Fibroblast of skin of right quadriceps (primary cell): ENCODE data around the gene C16orf95.
"Not testable (repeated sequence)": the region's sequence is repeated elsewhere in the genome, so short reads cannot be mapped to it uniquely, and the experiment has no call there.

Source experiments
- DNase-seq: peaks from one replicate; pipeline ENCODE4 v3.0.0-alpha.2; 2013

C16orf95 gene

GRCh38 chr16:87346517-87347060 lies 29.4 kb upstream of the C16orf95 start:
- DNase-seq = no peak

- no peak for DNase-seq
Observed at GRCh38 chr16:87345726-87346424, 28.7 kb upstream of the C16orf95 start.

- no peak for DNase-seq
Observed at GRCh38 chr16:87344931-87345631, 27.9 kb upstream of the C16orf95 start.

- no peak for DNase-seq
Observed at GRCh38 chr16:87344165-87344930, 27.2 kb upstream of the C16orf95 start.

DNA sequence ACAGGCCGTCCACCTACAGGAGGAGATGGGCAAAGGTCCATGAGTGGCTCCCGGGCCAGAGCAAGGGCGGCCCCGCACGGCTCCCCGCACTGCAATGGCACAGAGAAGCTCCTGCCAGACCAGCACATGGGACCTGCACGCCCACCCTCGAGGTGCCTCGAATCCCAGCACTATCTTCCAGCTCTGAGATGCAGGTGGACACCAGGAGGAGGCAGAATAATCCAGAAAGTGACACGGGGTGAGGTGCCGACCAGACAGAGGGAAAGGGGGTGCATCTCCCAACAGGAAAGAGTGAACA lies 26.5 kb upstream of the C16orf95 start:
- no peak for DNase-seq

DNA sequence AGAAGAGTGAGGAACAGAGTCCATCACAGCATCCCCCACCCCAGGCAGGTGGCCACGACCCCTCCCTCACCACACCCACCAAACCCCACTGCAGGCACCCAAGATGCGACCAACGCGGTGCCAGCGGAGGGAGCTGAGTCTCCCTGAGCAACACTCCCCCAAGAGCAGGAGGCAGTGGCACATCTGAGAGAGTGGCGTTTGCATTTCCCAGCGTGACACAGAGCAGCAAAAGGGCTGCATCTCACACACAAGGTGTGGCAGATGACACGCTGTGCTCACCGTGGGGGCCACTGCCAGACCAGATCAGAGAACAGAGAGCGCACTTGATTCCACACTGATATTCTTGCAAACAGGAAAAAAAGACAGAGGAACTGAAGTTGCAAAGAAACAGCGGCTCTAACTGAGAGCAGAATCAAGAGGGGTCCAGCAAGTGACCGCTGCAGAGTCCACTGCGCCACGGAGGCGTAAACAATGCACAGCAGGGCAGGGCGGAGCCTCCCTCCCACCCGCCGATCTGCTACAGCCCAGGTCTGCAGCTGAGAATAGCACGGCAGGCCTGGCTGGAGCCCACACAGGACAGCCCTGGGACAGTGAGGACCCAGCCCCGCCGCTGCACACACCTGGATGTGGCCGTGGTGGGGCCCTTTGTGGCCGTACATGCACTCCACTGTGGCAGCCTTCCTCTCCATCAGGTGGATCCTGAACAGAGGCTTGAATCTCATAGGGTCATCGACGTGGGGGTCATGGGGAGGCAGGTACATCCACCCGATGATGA lies 26.0 kb upstream of the C16orf95 start:
- DNase-seq = no peak

GRCh38 chr16:87342504-87342903 lies 25.3 kb upstream of the C16orf95 start:
- no peak for DNase-seq

DNA sequence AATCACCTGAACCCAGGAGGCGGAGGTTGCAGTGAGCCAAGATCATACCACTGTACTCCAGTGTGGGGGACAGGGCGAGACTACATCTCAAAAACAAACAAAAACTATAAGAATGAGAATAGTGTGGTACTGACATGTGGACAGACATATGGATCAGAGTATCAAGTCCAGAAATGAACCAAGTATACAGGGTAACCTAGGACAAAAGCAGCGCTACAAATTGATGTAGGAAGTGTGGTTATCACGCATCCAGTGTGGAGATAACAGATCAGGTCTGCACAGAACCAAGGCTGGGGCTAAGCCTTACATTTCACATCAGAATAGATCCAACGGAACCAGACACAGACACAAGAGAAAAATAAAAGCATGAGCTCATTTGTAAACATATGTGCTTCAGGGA lies 23.0 kb upstream of the C16orf95 start:
- DNase-seq = no peak

- not testable (repeated sequence) for DNase-seq
Observed at GRCh38 chr16:87339724-87340105, 22.5 kb upstream of the C16orf95 start.

DNA sequence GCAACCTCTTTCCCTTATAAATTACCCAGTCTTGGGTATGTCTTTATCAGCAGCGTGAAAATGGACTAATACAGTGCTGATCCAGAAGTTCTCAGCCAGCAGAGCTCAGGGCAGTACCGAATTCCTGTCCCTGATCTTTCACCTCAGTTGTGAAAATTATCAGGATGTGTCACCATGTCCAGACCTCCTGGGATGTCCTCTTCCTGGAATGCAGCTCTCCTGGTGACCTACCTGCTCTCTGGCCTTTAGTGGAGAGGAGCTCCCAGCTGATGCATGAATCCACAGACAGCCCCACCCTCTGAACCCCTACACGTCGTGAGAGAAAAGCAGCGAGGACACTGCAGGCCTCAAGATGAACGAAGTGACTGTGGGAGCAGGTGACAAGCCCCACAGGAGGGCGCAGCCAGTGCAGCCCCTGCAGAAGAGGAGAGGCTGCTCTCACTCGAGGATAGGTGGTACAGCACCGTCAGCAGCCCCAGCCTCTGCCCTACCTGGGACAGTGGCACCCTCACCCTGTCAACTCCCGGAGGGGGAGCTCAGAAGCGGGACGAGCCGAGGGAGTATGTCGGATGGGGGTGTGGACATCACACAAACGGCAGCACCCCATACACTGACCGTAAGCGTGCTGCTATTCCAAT lies 22.0 kb upstream of the C16orf95 start:
- no peak for DNase-seq

- no peak for DNase-seq
Observed at GRCh38 chr16:87338155-87338765, 21.1 kb upstream of the C16orf95 start.

- no peak for DNase-seq
Observed at GRCh38 chr16:87337262-87337771, 20.1 kb upstream of the C16orf95 start.

GRCh38 chr16:87336434-87337240 lies 19.4 kb upstream of the C16orf95 start:
- no peak for DNase-seq

DNA sequence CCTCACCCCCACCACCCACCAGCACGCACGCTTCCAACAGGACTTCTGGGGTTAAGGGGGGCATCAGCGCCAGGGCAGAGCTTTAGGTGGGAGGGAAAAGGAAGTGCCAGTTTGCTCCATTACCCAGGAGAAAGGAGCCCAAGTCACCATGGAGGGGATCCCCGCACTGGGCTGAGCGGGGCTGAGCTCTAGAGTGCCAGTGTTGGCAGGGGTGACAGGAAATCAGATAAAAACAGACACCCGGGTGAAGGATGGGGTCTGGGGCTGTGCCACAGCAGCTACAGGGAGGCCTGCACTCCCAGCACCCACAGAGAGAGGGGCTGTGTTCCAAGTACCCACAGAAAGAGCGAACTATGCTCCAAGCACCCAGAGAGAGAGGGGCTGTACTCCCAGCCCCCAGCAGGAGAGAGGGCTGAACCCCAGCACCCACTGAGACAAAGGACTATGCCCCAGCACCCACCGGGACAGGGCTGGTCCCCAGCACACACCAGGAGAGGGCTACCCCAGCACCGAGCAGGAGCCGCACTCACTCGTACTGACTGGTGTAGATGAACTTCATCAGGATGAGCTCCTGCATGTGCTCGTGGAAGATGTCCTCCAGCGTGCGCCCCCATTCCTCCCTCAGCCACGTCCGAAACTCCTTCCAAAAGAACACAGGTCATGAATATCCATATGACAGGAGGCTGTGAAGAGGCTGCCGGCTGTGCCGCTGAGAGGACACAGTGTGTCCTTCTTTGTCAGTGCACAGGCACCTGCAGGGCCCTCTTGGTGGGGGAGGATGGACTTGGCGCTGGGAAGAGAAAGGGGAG lies 18.6 kb upstream of the C16orf95 start:
- DNase-seq = no peak

DNA sequence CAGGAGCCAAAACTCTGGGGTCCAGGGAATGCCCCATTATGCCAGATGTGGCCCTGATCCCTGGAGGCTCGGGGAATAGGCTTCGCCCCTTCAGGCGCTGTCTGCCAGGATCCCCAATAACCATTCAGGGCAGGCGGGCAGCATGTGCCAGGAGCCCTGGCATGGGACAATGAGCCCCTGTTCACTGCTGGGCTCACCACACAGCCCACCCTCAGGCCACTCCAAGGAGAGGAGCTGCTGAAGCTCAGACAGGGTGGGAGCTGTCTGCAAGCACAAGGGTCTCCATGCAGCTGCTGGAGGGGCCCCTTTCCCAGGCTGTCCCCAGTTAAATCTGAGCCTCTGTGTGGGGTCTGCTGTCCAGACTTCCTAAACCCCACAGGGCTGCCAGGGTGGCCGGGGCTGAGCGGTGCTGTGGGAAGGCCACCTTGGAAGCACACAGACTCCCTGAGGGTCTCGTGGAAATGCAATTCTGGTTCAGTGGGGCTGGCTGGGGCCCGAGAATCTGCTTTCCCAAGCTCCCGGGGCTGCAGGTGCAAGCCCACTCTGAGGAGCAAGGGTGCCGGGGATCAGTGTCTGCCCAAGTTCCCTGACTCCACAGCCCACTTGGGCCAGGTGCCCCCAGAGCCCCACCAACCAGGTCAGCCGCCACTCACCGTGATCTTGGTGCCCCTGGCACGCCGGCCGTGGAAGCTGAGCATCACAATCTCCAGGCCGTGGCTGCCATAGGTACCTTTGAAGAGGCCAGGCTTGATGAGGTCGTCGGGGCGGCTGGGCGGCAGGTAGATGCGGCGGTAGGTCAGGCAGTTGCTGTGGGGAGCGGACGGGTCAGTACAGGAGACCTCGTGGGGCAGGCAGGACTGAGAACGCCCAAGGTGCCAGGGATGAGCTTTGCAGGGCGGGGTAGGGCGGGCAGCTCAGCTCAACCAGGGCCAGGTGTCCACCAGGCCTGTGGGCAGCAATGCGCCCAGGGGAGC lies 17.7 kb upstream of the C16orf95 start:
- DNase-seq = no peak

GRCh38 chr16:87333581-87334331 lies 16.6 kb upstream of the C16orf95 start:
- no peak for DNase-seq

GRCh38 chr16:87333101-87333500 lies 15.9 kb upstream of the C16orf95 start:
- DNase-seq = no peak

GRCh38 chr16:87332150-87332549 lies 15.0 kb upstream of the C16orf95 start:
- DNase-seq = no peak
